Measurements from ENCODE around the gene FAM170B.

GRCh38 chr10:49099046-49099445, 34.8 kb downstream of the FAM170B start:
- no peak for TF ChIP-seq EZH2phosphoT487 (IDR thresholded peaks at IDR 0.05; ENCODE audit: borderline replicate concordance, low read depth)
- no peak for TF ChIP-seq TAF1 (IDR thresholded peaks at IDR 0.05; ENCODE audit: borderline replicate concordance, low read depth, low read length)
- no peak for TF ChIP-seq NRF1 (IDR thresholded peaks at IDR 0.05; ENCODE audit: low read depth, low read length)
- no peak for TF ChIP-seq CTCF (IDR thresholded peaks at IDR 0.05)
- TF ChIP-seq EP300 (IDR thresholded peaks at IDR 0.05; ENCODE audit: borderline replicate concordance in 1 of 2, low read depth in 1 of 2, low read length in 1 of 2) = no peak
- TF ChIP-seq CHD2 (IDR thresholded peaks at IDR 0.05; ENCODE audit: low read length, partially characterized antibody) = no peak
- TF ChIP-seq TEAD4 (IDR thresholded peaks at IDR 0.05; ENCODE audit: borderline replicate concordance, insufficient read depth) = no peak
- no peak for TF ChIP-seq NFIC (IDR thresholded peaks at IDR 0.05; ENCODE audit: borderline replicate concordance)
- TF ChIP-seq YY1 (IDR thresholded peaks at IDR 0.05; ENCODE audit: low read depth) = no peak
- TF ChIP-seq ZBTB33 (IDR thresholded peaks at IDR 0.05; ENCODE audit: borderline replicate concordance, low read depth) = no peak
- TF ChIP-seq SIN3A (IDR thresholded peaks at IDR 0.05; ENCODE audit: borderline replicate concordance, low read depth, low read length) = no peak

Data from SK-N-SH (cell line).